Neural cell (in vitro differentiated cells): Measurements from ENCODE around the gene SAMD4B.

Experiments
- CTCF ChIP-seq: fragments of 450-650 bp; IDR thresholded peaks from 2 replicates; pipeline ENCODE4 v1.5.1; 2014; ENCODE audit warnings: antibody characterized with exemption, mild to moderate bottlenecking, moderate library complexity; ENCODE audit not compliant: poor library complexity, severe bottlenecking
- POLR2AphosphoS5 ChIP-seq: IDR thresholded peaks from 2 replicates; pipeline ENCODE4 v1.6.1; 2012

DNA sequence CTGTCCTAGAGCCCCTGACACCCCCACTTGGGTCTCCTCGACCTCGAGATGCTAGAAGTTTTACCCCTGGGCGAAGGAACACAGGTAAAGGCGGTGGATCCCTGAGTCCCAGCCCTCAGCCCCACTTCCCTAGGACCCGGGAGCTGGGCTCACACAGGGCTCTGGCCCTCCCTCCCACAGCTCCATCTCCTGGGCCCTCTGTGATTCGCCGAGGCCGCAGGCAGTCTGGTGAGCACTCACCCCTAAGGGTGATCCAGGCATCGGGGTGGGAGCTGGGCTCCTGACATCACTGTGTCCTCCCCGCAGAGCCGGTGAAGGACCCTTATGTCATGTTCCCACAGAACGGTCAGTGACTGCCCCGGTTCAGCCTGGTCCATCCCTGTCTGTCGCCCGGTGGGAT is 78.5 kb downstream of the SAMD4B start:
- TF ChIP-seq CTCF (no peak), POLR2AphosphoS5 (no peak)
